ENCODE data around the gene PRIM1. TPM values are rescaled to one million over a fixed set of nuclear protein-coding genes. Genes with fewer than 3 reads are reported as not detected.

PRIM1 gene
- total RNA-seq, 1 donor, result 5.8 TPM

DNA sequence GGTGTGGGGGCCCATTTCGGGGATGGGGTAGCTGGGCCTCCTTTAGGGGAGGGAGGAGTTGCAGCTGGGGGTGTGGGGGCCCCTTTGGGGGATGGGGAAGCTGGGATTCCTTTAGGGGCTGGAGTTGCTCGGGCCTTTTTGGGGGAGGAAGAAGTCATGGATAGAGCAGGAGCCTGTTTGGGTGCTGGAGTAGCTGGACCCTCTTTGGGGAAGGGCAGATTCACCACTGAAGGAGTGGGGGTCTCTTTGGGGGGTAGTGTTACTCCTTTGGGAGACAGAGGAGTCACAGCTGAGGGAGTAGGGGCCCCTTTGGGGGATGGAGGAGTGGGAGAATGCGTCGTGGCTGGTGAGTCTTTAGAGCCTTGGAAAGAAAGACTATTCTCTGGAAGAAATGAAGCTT, 33.5 kb downstream of the PRIM1 start:
- peaks cover 95% of the 10 kb centered on the region for H3K79me2 ChIP-seq (ENCODE audit: insufficient read depth, low read length)
- no peaks in the 10 kb centered on the region for H3K27me3 ChIP-seq (ENCODE audit: insufficient read depth, low read length)
- H4K20me1 ChIP-seq (ENCODE audit: insufficient read depth, low read length), result peaks cover 85% of the 10 kb centered on the region
- peak; percentile 18 for DNase-seq (ENCODE audit: insufficient read length, low spot score, missing footprints)
- TF ChIP-seq, protein P1, sequence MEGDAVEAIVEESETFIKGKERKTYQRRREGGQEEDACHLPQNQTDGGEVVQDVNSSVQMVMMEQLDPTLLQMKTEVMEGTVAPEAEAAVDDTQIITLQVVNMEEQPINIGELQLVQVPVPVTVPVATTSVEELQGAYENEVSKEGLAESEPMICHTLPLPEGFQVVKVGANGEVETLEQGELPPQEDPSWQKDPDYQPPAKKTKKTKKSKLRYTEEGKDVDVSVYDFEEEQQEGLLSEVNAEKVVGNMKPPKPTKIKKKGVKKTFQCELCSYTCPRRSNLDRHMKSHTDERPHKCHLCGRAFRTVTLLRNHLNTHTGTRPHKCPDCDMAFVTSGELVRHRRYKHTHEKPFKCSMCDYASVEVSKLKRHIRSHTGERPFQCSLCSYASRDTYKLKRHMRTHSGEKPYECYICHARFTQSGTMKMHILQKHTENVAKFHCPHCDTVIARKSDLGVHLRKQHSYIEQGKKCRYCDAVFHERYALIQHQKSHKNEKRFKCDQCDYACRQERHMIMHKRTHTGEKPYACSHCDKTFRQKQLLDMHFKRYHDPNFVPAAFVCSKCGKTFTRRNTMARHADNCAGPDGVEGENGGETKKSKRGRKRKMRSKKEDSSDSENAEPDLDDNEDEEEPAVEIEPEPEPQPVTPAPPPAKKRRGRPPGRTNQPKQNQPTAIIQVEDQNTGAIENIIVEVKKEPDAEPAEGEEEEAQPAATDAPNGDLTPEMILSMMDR (IDR thresholded peaks at IDR 0.05; ENCODE audit: extremely low read depth, low read depth, low read length), result no peak
- H3K27ac ChIP-seq (ENCODE audit: low read depth, low read length), result no peak overlapping the region
- H3K4me3 ChIP-seq (ENCODE audit: insufficient read depth, low read length), result no peak overlapping the region
- peaks cover 70% of the 10 kb centered on the region for H3K36me3 ChIP-seq (ENCODE audit: insufficient read depth, low read length)
- no peaks in the 10 kb centered on the region for H3K9me3 ChIP-seq (ENCODE audit: low read depth, low read length)
- H2AFZ ChIP-seq (ENCODE audit: low read length), result no peak overlapping the region
- H3K4me1 ChIP-seq (ENCODE audit: insufficient read depth, low read length), result peaks cover 29% of the 10 kb centered on the region
- H3K4me2 ChIP-seq (ENCODE audit: insufficient read depth, low read length), result no peak overlapping the region

DNA sequence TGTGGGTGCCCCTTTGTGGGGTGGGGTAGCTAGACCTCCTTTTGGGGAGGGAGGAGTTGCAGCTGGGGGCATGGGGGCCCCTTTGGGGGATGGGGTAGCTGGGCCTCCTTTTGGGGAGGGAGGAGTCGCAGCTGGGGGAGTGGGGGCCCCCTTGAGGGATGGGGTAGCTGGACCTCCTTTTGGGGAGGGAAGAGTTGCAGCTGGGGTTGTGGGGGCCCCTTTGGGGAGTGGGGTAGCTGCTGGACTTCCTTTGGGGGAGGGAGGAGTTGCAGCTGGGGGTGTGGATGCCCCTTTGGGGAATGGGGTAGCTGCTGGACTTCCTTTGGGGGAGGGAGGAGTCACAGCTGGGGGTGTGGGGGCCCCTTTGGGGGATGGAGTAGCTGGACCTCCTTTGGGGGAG, 34.0 kb downstream of the PRIM1 start:
- TF ChIP-seq, protein P1 (IDR thresholded peaks at IDR 0.05; ENCODE audit: extremely low read depth, low read depth, low read length), result no peak
- Histone ChIP-seq H3K9me3 (ENCODE audit: low read depth, low read length) (no peaks in the 10 kb centered on the region), H3K36me3 (ENCODE audit: insufficient read depth, low read length) (peaks cover 71% of the 10 kb centered on the region), H3K27ac (ENCODE audit: low read depth, low read length) (no peak overlapping the region), H4K20me1 (ENCODE audit: insufficient read depth, low read length) (peaks cover 80% of the 10 kb centered on the region), H3K27me3 (ENCODE audit: insufficient read depth, low read length) (no peaks in the 10 kb centered on the region), H3K79me2 (ENCODE audit: insufficient read depth, low read length) (peaks cover 95% of the 10 kb centered on the region), H3K4me3 (ENCODE audit: insufficient read depth, low read length) (no peak overlapping the region), H3K4me2 (ENCODE audit: insufficient read depth, low read length) (no peak overlapping the region), H2AFZ (ENCODE audit: low read length) (no peak overlapping the region), H3K4me1 (ENCODE audit: insufficient read depth, low read length) (peaks cover 24% of the 10 kb centered on the region)
- DNase-seq (ENCODE audit: insufficient read length, low spot score, missing footprints), result no peak

DNA sequence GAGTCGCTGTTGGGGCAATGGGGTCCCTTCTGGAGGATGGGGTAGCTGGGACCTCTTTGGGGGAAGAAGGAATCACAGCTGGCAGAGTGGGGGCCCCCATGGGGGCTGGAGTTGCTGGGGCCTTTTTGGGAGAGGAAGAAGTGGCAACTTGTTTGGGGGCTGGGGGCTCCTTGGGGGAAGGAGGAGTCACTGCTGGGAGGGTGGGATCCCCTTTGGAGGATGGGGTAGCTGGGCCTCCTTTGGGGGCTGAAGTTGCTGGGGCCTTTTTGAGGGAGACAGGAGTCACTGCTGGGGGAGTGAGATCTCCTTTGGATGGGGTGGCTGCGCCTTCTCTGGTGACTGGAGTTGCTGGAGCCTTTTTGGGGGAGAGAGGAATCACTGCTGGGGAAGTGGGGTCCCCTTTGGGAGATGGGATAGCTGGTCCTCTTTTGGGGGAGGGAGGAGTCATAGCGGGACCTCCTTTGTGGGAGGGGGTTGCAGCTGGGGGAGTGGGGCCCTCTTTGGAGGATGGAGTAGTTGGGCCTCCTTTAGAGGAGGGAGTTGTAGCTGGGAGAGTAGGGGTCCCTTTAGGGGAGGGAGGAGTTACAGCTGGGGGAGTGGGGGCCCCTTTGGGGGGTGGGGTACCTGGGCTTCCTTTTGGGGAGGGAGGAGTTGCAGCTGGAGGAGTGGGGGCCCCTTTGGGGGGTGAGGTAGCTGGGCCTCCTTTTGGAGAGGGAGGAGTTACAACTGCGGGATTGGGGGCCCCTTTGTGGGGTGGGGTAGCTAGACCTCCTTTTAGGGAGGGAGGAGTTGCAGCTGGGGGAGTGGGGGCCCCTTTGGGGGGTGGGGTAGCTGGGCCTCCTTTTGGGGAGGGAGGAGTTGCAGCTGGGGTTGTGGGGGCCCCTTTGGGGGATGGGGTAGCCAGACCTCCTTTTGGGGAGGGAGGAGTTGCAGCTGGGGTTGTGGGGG, 34.9 kb downstream of the PRIM1 start:
- Histone ChIP-seq H3K79me2 (ENCODE audit: insufficient read depth, low read length) (peaks cover 85% of the 10 kb centered on the region), H2AFZ (ENCODE audit: low read length) (no peak overlapping the region), H3K4me3 (ENCODE audit: insufficient read depth, low read length) (no peak overlapping the region), H4K20me1 (ENCODE audit: insufficient read depth, low read length) (peaks cover 71% of the 10 kb centered on the region), H3K4me1 (ENCODE audit: insufficient read depth, low read length) (peaks cover 15% of the 10 kb centered on the region), H3K27me3 (ENCODE audit: insufficient read depth, low read length) (no peaks in the 10 kb centered on the region), H3K36me3 (ENCODE audit: insufficient read depth, low read length) (peaks cover 72% of the 10 kb centered on the region), H3K27ac (ENCODE audit: low read depth, low read length) (no peak overlapping the region), H3K9me3 (ENCODE audit: low read depth, low read length) (no peaks in the 10 kb centered on the region), H3K4me2 (ENCODE audit: insufficient read depth, low read length) (no peak overlapping the region)
- DNase-seq (ENCODE audit: insufficient read length, low spot score, missing footprints), result peak; percentile 56
- TF ChIP-seq, protein P1 (IDR thresholded peaks at IDR 0.05; ENCODE audit: extremely low read depth, low read depth, low read length), result no peak

DNA sequence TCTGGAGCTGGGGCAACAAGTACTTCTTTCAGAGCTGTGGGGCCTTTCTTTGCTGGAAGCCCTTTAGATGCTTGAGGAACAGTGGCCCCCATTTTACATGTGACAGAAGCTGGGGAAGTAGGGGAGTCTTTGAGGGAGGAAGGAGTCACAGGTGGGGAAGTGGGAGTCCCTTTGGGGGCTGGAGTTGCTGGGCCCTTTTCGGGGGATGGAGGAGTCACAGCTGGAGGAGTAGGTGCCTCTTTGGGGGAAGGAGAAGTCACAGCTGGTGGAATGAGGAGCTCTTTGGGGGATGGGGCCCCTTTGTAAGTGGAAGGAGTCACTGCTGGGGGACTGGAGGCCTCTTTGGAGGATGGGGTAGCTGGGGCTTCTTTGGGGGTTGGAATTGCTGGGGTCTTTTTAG, 35.7 kb downstream of the PRIM1 start:
- Histone ChIP-seq H3K4me2 (ENCODE audit: insufficient read depth, low read length) (no peak overlapping the region), H4K20me1 (ENCODE audit: insufficient read depth, low read length) (peaks cover 63% of the 10 kb centered on the region), H3K4me3 (ENCODE audit: insufficient read depth, low read length) (no peak overlapping the region), H3K27me3 (ENCODE audit: insufficient read depth, low read length) (no peaks in the 10 kb centered on the region), H2AFZ (ENCODE audit: low read length) (no peak overlapping the region), H3K27ac (ENCODE audit: low read depth, low read length) (no peak overlapping the region), H3K36me3 (ENCODE audit: insufficient read depth, low read length) (peaks cover 72% of the 10 kb centered on the region), H3K79me2 (ENCODE audit: insufficient read depth, low read length) (peaks cover 78% of the 10 kb centered on the region), H3K9me3 (ENCODE audit: low read depth, low read length) (no peaks in the 10 kb centered on the region), H3K4me1 (ENCODE audit: insufficient read depth, low read length) (peaks cover 7% of the 10 kb centered on the region)
- TF ChIP-seq, protein P1 (IDR thresholded peaks at IDR 0.05; ENCODE audit: extremely low read depth, low read depth, low read length), result no peak
- DNase-seq (ENCODE audit: insufficient read length, low spot score, missing footprints), result no peak
